K562 (cell line): ENCODE data around the gene RGS5. TPM values are rescaled to one million over a fixed set of nuclear protein-coding genes. Genes with fewer than 3 reads are reported as not detected.

Source experiments
- ATAC-seq: fragments of 200-7000 bp; cut with Tn5 transposase; 3 replicates; pipeline ENCODE4 v1.9.1; 2020; ENCODE audit warnings: moderate library complexity
- BruUV-seq: library from RNA; stranded (reverse); fragments of 400-500 nt; replicated peaks from 2 replicates; lab custom pipeline; 2021; lab: Mats Ljungman, UMichigan
- CTCF ChIA-PET: fragments of 300-600 bp; formaldehyde crosslinking; extraction: SDS; loops from one replicate; lab custom pipeline; 2021; ENCODE audit warnings: low intra/inter-chr PET ratio; lab: Yijun Ruan, JAX
- POLR2A ChIA-PET: fragments of 300-600, 350-650 bp; sonication (Branson Sonifier 250); formaldehyde crosslinking; extraction: SDS; loops from one replicate; lab custom pipeline; 2021; ENCODE audit warnings: antibody characterized with exemption, inconsistent platforms; lab: Yijun Ruan, JAX
- DNase-seq, 4 experiments: peaks; one replicate each; pipeline versions ENCODE4 v3.0.0 to v3.0.0-alpha.2; 2011 to 2018; ENCODE audit warnings: low spot score in 3 of 4, mixed read lengths in 3 of 4; ENCODE audit errors: extremely low read depth in 1 of 4
- FAIRE-seq: peaks from 2 replicates; lab custom pipeline; 2011; peaks lifted over from hg19 to GRCh38; lab: Jason Lieb, UNC
- H2AFZ ChIP-seq: 2 replicates; pipeline ENCODE4 v1.6.0; 2011; ENCODE audit warnings: low read depth, low read length, control low read depth, inconsistent platforms
- H3K27ac ChIP-seq: fragments of 200-600 bp; 3 replicates; pipeline ENCODE4 v1.8.0; 2011; ENCODE audit warnings: low read depth, mild to moderate bottlenecking, control low read depth, inconsistent platforms, low read length, moderate library complexity, mixed read lengths; ENCODE audit errors: extremely low read depth
- H3K27me3 ChIP-seq, 2 experiments: fragments of 300-600 bp in 1 of 2; 2 replicates in 1 of 2; 3 replicates in 1 of 2; pipeline versions ENCODE4 v1.6.0 to v1.8.0; 2011; ENCODE audit warnings: inconsistent platforms in 2 of 2, low read length in 2 of 2, mild to moderate bottlenecking in 1 of 2, mixed read lengths in 1 of 2, moderate library complexity in 1 of 2; ENCODE audit not compliant: control insufficient read depth in 2 of 2, insufficient read depth in 2 of 2
- H3K36me3 ChIP-seq: fragments of 300-600 bp; 3 replicates; pipeline ENCODE4 v1.8.0; 2011; ENCODE audit warnings: mild to moderate bottlenecking, low read length, inconsistent platforms; ENCODE audit not compliant: control insufficient read depth, insufficient read depth
- H3K4me1 ChIP-seq, 2 experiments: fragments of 200-600 bp in 1 of 2; replicated peaks in 1 of 2; 2 replicates in 1 of 2; 3 replicates in 1 of 2; pipeline versions ENCODE4 v1.5.1 to v1.8.0; 2011; ENCODE audit warnings: inconsistent platforms in 2 of 2, low read length in 2 of 2, mild to moderate bottlenecking in 1 of 2, mixed read lengths in 1 of 2, moderate library complexity in 1 of 2; ENCODE audit not compliant: control insufficient read depth in 2 of 2, insufficient read depth in 2 of 2
- H3K4me2 ChIP-seq: 2 replicates; pipeline ENCODE4 v1.6.1; 2011; ENCODE audit warnings: low read length, control low read depth, inconsistent platforms, mixed read lengths; ENCODE audit not compliant: insufficient read depth
- H3K4me3 ChIP-seq: fragments of 200-600 bp; sonication (generic), shearing (Covaris generic); 2 replicates; pipeline ENCODE4 v1.5.1; 2016; ENCODE audit warnings: control low read depth, inconsistent platforms
- H3K79me2 ChIP-seq: fragments of 200-600 bp; 3 replicates; pipeline ENCODE4 v1.8.0; 2011; ENCODE audit warnings: low read length, inconsistent platforms; ENCODE audit not compliant: control insufficient read depth, insufficient read depth
- H3K9ac ChIP-seq, 2 experiments: 2 replicates each; pipeline versions ENCODE4 v1.6.0 to v1.6.1; 2011; ENCODE audit warnings: low read depth in 2 of 2, low read length in 2 of 2, control low read depth in 1 of 2, inconsistent platforms in 1 of 2, mild to moderate bottlenecking in 1 of 2, mixed read lengths in 1 of 2; ENCODE audit not compliant: insufficient read depth in 1 of 2
- H3K9me1 ChIP-seq: one replicate; pipeline ENCODE4 v1.6.0; 2011; ENCODE audit warnings: inconsistent platforms, mild to moderate bottlenecking, low read length, moderate library complexity; ENCODE audit not compliant: control insufficient read depth, insufficient read depth
- H3K9me3 ChIP-seq: replicated peaks from 2 replicates; pipeline ENCODE4 v1.5.1; 2011; ENCODE audit warnings: low read depth, low read length, inconsistent platforms; ENCODE audit not compliant: control insufficient read depth, insufficient read depth
- H4K20me1 ChIP-seq: replicated peaks from 2 replicates; pipeline ENCODE4 v1.6.1; 2011; ENCODE audit warnings: low read length, inconsistent platforms, mixed read lengths; ENCODE audit not compliant: control insufficient read depth, insufficient read depth
- CREBBP ChIP-seq: IDR thresholded peaks from one replicate; pipeline ENCODE4 v1.6.1; 2012; ENCODE audit warnings: low read depth, mild to moderate bottlenecking, control low read depth, inconsistent platforms, low read length
- DPF2 ChIP-seq: fragments of 450-650 bp; IDR thresholded peaks from 2 replicates; pipeline ENCODE4 v1.6.1; 2016
- FOSL1 ChIP-seq: fragments of 200-800 bp; sonication (Bioruptor generic); conservative IDR thresholded peaks from 2 replicates; pipeline ENCODE4 v1.6.1; 2016; ENCODE audit warnings: missing genetic modification characterization, missing compliant biosample characterization
- HEY1 ChIP-seq: fragments of 250-450 bp; sonication (Bioruptor Pico); IDR thresholded peaks from 2 replicates; pipeline ENCODE4 v1.5.0; 2020; ENCODE audit warnings: mild to moderate bottlenecking, moderate library complexity, borderline replicate concordance
- JUNB ChIP-seq: fragments of 450-650 bp; formaldehyde crosslinking; conservative IDR thresholded peaks from 2 replicates; pipeline ENCODE4 v1.4.0; 2020; ENCODE audit warnings: mild to moderate bottlenecking
- MBD2 ChIP-seq: sonication (generic); IDR thresholded peaks from 2 replicates; pipeline ENCODE4 v1.6.1; 2016; ENCODE audit warnings: low read depth, borderline replicate concordance
- MECOM ChIP-seq: fragments of 250-450 bp; sonication (Bioruptor Pico); IDR thresholded peaks from 2 replicates; pipeline ENCODE4 v1.8.0; 2022; ENCODE audit warnings: inconsistent platforms
- NFATC3 ChIP-seq: fragments of 450-650 bp; IDR thresholded peaks from 2 replicates; pipeline ENCODE4 v1.6.1; 2017; ENCODE audit warnings: mild to moderate bottlenecking
- RBM17 ChIP-seq: fragments of 200-400 bp; formaldehyde crosslinking; IDR thresholded peaks from 2 replicates; pipeline ENCODE4 v1.6.1; 2017; ENCODE audit warnings: low read depth, mild to moderate bottlenecking, low read length, borderline replicate concordance
- TCF3 ChIP-seq: sonication (generic); formaldehyde crosslinking; IDR thresholded peaks from 2 replicates; pipeline ENCODE4 v1.4.0; 2020; ENCODE audit warnings: mild to moderate bottlenecking, missing genetic modification reagents
- ZNF133 ChIP-seq: fragments of 250-450 bp; sonication (Bioruptor Pico); IDR thresholded peaks from 2 replicates; pipeline ENCODE4 v1.4.0; 2020; ENCODE audit warnings: mild to moderate bottlenecking
- ZNF431 ChIP-seq: sonication (generic); formaldehyde crosslinking; IDR thresholded peaks from 2 replicates; pipeline ENCODE4 v1.8.0; 2022; ENCODE audit warnings: mild to moderate bottlenecking, missing genetic modification reagents
- WGBS: fragments of 100-300 bp; shearing (Covaris generic); methylation state at CpG from one replicate; pipeline ENCODE4 v1.1.6; 2016; ENCODE audit warnings: low coverage, mixed read lengths; ENCODE audit not compliant: insufficient coverage; ENCODE audit errors: missing lambda C conversion rate; 5-methylcytosine and 5-hydroxymethylcytosine counted together
- in situ Hi-C: fragments of 300-500 bp; cut with MboI; formaldehyde crosslinking; loops from 4 replicates; pipeline ENCODE4 v1.15.0; 2018; ENCODE audit warnings: inconsistent platforms, mixed read lengths
- intact Hi-C: fragments of 100-400 bp; cut with micrococcal nuclease; formaldehyde crosslinking; loops from 2 replicates; pipeline ENCODE4 v1.14.2; 2022
- polyA plus RNA-seq, 8 experiments: library from polyadenylated mRNA; depleted of rRNA in 4 of 8; stranded (reverse) in 5 of 8; unstranded in 3 of 8; fragments of >200 nt; fragmentation: Nextera tagmentation in 2 of 8; fragmentation: Illumina TruSeq in 1 of 8; extraction: Ambion mirVana in 2 of 8; extraction: Trizol in 1 of 8; gene quantifications; 2 replicates each; pipeline versions ENCODE4 v1.2.1 to v1.2.3, GENCODE V29; 2011 to 2014; ENCODE audit warnings: inconsistent platforms in 1 of 8, missing spikeins in 1 of 8
- total RNA-seq, 7 experiments: library from RNA; depleted of rRNA in 6 of 7; stranded (reverse); fragments of >200 nt in 6 of 7; fragmentation: Illumina TruSeq in 2 of 7; extraction: Trizol in 2 of 7; gene quantifications; 2 replicates each; pipeline versions ENCODE4 v1.2.1 to v1.2.3, GENCODE V29; 2011 to 2021; ENCODE audit warnings: low replicate concordance in 1 of 7
- TF ChIP-seq, protein P1 (sequence below): sonication (generic); IDR thresholded peaks from 2 replicates; pipeline ENCODE4 v1.6.1; 2016
- TF ChIP-seq, protein P2 (sequence below), 2 experiments: IDR thresholded peaks in 1 of 2; conservative IDR thresholded peaks in 1 of 2; 2 replicates each; pipeline ENCODE4 v1.6.1; 2016; ENCODE audit warnings: low read depth in 2 of 2, mild to moderate bottlenecking in 1 of 2, missing compliant biosample characterization in 1 of 2, missing genetic modification characterization in 1 of 2, moderate library complexity in 1 of 2
- TF ChIP-seq, protein P3 (sequence below): fragments of 450-650 bp; IDR thresholded peaks from 2 replicates; pipeline ENCODE4 v1.7.1; 2018; ENCODE audit warnings: mild to moderate bottlenecking, low read depth; ENCODE audit not compliant: partially characterized antibody
- TF ChIP-seq, protein P4 (sequence below), 3 experiments: fragments of 200-800 bp in 1 of 3; sonication (Bioruptor generic) in 1 of 3; sonication (generic) in 1 of 3; formaldehyde crosslinking in 1 of 3; IDR thresholded peaks; 2 replicates each; pipeline versions ENCODE4 v1.6.1 to v1.8.0; 2016 to 2022; ENCODE audit warnings: mild to moderate bottlenecking in 2 of 3, missing compliant biosample characterization in 2 of 3, missing genetic modification characterization in 2 of 3, missing genetic modification reagents in 1 of 3

Gene RGS5
- total and polyA plus RNA-seq, 9 of the 15 experiments (the other 6 are each of a cell fraction or from before 2014, with no cell fraction given) = 0.71 to 5.3 (median 2.4) TPM

DNA sequence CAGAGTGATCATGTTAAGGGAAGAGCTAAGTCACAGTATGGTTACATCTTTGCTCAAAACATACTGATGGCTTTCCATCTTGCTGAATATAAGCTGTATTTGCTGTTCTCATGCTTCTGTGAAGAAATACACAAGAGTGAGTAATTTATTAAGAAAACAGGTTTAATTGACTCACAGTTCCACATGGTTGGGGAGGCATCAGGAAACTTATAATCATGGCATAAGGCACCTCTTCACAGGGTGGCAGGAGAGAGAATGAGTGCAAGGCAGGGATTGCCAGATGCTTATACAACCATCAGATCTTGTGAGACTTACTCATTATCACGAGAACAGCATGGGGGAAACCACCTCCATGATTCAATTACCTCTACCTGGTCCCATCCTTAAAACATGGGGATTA is 24.4 kb upstream of the RGS5 start:
- no peak for DNase-seq
- TF ChIP-seq, protein P1, sequence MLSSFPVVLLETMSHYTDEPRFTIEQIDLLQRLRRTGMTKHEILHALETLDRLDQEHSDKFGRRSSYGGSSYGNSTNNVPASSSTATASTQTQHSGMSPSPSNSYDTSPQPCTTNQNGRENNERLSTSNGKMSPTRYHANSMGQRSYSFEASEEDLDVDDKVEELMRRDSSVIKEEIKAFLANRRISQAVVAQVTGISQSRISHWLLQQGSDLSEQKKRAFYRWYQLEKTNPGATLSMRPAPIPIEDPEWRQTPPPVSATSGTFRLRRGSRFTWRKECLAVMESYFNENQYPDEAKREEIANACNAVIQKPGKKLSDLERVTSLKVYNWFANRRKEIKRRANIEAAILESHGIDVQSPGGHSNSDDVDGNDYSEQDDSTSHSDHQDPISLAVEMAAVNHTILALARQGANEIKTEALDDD = no peak
- TF ChIP-seq FOSL1 (tag) (no peak), ZNF133 (CRISPR knock-in tag) (no peak), HEY1 (CRISPR knock-in tag) (no peak), ZNF431 (CRISPR knock-in tag) (no peak), JUNB (CRISPR knock-in tag) (no peak), TCF3 (CRISPR knock-in tag) (no peak), CREBBP (no peak), RBM17 (no peak), NFATC3 (no peak), MBD2 (no peak), DPF2 (no peak), MECOM (no peak)
- TF ChIP-seq, protein P2, sequence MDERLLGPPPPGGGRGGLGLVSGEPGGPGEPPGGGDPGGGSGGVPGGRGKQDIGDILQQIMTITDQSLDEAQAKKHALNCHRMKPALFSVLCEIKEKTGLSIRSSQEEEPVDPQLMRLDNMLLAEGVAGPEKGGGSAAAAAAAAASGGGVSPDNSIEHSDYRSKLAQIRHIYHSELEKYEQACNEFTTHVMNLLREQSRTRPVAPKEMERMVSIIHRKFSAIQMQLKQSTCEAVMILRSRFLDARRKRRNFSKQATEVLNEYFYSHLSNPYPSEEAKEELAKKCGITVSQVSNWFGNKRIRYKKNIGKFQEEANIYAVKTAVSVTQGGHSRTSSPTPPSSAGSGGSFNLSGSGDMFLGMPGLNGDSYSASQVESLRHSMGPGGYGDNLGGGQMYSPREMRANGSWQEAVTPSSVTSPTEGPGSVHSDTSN (CRISPR knock-in tag; IDR thresholded peaks at IDR 0.05; ENCODE audit: low read depth) = no peak
- TF ChIP-seq, protein P2 (tag; conservative IDR thresholded peaks at IDR 0.05; ENCODE audit: low read depth) = no peak
- TF ChIP-seq, protein P3, sequence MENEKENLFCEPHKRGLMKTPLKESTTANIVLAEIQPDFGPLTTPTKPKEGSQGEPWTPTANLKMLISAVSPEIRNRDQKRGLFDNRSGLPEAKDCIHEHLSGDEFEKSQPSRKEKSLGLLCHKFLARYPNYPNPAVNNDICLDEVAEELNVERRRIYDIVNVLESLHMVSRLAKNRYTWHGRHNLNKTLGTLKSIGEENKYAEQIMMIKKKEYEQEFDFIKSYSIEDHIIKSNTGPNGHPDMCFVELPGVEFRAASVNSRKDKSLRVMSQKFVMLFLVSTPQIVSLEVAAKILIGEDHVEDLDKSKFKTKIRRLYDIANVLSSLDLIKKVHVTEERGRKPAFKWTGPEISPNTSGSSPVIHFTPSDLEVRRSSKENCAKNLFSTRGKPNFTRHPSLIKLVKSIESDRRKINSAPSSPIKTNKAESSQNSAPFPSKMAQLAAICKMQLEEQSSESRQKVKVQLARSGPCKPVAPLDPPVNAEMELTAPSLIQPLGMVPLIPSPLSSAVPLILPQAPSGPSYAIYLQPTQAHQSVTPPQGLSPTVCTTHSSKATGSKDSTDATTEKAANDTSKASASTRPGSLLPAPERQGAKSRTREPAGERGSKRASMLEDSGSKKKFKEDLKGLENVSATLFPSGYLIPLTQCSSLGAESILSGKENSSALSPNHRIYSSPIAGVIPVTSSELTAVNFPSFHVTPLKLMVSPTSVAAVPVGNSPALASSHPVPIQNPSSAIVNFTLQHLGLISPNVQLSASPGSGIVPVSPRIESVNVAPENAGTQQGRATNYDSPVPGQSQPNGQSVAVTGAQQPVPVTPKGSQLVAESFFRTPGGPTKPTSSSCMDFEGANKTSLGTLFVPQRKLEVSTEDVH = no peak
- TF ChIP-seq, protein P4, sequence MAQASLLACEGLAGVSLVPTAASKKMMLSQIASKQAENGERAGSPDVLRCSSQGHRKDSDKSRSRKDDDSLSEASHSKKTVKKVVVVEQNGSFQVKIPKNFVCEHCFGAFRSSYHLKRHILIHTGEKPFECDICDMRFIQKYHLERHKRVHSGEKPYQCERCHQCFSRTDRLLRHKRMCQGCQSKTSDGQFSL (CRISPR knock-in tag; IDR thresholded peaks at IDR 0.05) = no peak
- TF ChIP-seq, protein P4 (tag; IDR thresholded peaks at IDR 0.05) = no peak
- BruUV-seq = no TSS peak
- POLR2A ChIA-PET = interaction anchor here (0.6 kb wide), 1 partner anchor 236 kb away, joined by 4 read pairs; no protein-coding TSS in a partner anchor
- WGBS = 7% methylated on average over 1 of the region's 1 CpG
- H3K4me3 ChIP-seq = no peak overlapping the region
- H3K9me1 ChIP-seq = no peaks in the 10 kb centered on the region
- H3K4me1 ChIP-seq = no peaks in the 10 kb centered on the region
- H3K27me3 ChIP-seq = no peaks in the 10 kb centered on the region
- no peaks in the 10 kb centered on the region for H3K79me2 ChIP-seq
- H3K27ac ChIP-seq = no peak overlapping the region
- CTCF ChIA-PET = no interaction called here
- no peaks in the 10 kb centered on the region for H3K36me3 ChIP-seq
- no peak for ATAC-seq
- H3K4me2 ChIP-seq = no peak overlapping the region
- intact Hi-C loops = no loop called here
- H2AFZ ChIP-seq = no peak overlapping the region
- no peak overlapping the region for H3K9ac ChIP-seq
- in situ Hi-C loops = no loop called here
- no peak for FAIRE-seq
- H3K9me3 ChIP-seq = no peaks in the 10 kb centered on the region
- H4K20me1 ChIP-seq = no peaks in the 10 kb centered on the region
